ENCODE data around the gene MRTFA. TPM values are rescaled to one million over a fixed set of nuclear protein-coding genes. Genes with fewer than 3 reads are reported as not detected.

The MRTFA gene
- total and polyA plus RNA-seq, 4 donors, result 7.5 to 22.0 (median 9.6) TPM

DNA sequence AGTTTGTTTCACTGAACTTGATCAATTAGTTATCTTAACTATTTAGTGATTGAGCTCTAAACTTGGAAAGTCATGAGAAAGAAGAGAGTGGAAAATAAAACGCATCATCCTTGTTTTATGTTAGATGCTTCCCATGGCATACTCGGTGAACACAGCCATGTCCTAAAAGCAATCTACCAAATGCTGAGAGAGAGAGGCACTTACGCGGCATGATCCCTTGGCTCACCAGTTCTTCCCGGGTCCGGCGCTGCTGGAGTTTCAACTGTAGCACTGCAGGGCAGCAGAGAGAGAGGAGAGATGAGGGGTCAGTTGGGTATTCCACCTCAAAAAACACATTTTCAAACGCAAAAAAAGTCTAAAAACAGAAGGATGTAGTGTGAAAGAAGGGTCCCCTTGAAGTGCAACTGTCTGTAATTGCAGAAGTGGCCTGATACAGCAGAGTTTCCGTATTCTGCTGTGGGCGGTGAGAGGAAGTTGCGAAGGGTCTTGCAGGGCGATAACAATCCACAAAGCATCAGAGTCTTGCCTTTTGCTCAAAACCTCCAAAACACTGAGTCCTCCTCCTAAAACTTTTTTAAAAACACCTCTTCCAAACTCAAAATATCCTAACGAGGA is 173.4 kb downstream of the MRTFA start:
- no peak overlapping the region for H3K9ac ChIP-seq (ENCODE audit: low read depth in 1 of 2, low read length in 2 of 2)
- TF ChIP-seq, protein P1, sequence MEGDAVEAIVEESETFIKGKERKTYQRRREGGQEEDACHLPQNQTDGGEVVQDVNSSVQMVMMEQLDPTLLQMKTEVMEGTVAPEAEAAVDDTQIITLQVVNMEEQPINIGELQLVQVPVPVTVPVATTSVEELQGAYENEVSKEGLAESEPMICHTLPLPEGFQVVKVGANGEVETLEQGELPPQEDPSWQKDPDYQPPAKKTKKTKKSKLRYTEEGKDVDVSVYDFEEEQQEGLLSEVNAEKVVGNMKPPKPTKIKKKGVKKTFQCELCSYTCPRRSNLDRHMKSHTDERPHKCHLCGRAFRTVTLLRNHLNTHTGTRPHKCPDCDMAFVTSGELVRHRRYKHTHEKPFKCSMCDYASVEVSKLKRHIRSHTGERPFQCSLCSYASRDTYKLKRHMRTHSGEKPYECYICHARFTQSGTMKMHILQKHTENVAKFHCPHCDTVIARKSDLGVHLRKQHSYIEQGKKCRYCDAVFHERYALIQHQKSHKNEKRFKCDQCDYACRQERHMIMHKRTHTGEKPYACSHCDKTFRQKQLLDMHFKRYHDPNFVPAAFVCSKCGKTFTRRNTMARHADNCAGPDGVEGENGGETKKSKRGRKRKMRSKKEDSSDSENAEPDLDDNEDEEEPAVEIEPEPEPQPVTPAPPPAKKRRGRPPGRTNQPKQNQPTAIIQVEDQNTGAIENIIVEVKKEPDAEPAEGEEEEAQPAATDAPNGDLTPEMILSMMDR (IDR thresholded peaks at IDR 0.05; ENCODE audit: low read depth, low read length, missing input control), result no peak
- TF ChIP-seq, protein P2, sequence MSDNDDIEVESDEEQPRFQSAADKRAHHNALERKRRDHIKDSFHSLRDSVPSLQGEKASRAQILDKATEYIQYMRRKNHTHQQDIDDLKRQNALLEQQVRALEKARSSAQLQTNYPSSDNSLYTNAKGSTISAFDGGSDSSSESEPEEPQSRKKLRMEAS (IDR thresholded peaks at IDR 0.05), result no peak
- TF ChIP-seq YY1 (IDR thresholded peaks at IDR 0.05) (no peak), SP1 (IDR thresholded peaks at IDR 0.05) (no peak), JUND (IDR thresholded peaks at IDR 0.05) (no peak)
- peak overlapping the region in 2 of 3 donors; percentile 19 to 38 for H3K4me3 ChIP-seq (ENCODE audit: low read depth in 1 of 3, low read length in 3 of 3)
- no peaks in the 10 kb centered on the region for H3K27me3 ChIP-seq (ENCODE audit: control insufficient read depth in 4 of 4, insufficient read depth in 4 of 4, low read length in 3 of 4)
- H3K4me1 ChIP-seq (ENCODE audit: control insufficient read depth in 4 of 4, insufficient read depth in 4 of 4, low read length in 3 of 4), result no peaks in the 10 kb centered on the region
- no peak for DNase-seq (ENCODE audit: low spot score)
- H3K9me3 ChIP-seq (ENCODE audit: control insufficient read depth in 4 of 4, low read length in 3 of 4), result no peaks in the 10 kb centered on the region
- 78% methylated on average over 13 of the region's 13 CpGs for WGBS
- no peaks in the 10 kb centered on the region for H3K36me3 ChIP-seq (ENCODE audit: control insufficient read depth in 4 of 4, insufficient read depth in 3 of 4, low read depth in 1 of 4, low read length in 3 of 4)
- peak overlapping the region; percentile 27 to 42 for H3K27ac ChIP-seq (ENCODE audit: low read depth in 1 of 2, low read length in 2 of 2)

DNA sequence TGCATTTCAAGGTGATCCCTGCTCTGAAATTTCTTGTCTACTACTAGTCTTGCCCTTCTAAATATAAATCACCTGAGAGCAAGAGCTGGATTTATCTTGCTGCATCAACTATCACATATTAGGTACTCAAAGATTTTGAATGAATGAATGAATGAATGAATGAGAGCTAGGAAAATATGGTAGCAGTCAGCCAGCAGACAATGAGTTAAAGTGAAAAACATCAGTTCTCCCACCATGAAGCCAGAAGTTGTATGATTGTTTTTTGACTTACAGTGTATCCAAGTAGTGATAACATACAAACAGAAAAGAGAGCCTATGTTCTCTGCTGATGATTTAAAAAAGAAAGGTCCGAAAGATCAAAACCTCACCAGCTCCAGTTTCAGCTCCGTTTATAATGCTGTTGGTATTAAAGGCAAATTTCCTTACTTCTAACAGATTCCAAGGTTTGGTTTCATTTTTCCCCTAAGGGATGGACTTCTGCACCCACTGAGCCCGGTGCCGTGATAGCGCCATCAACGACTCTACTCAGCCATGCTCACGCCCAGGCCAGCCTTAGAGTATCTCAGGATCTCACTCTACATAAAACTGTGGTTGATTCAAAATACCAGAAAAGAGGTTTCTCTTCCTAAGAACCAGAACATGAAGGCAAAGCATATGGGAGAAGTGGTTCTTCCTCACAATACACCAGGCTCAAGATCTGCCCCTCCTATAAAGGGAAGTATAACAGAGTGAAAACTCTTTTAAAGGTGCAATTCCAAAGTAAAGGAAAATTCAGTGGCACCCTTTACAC is 174.1 kb downstream of the MRTFA start:
- no peaks in the 10 kb centered on the region for H3K36me3 ChIP-seq (ENCODE audit: control insufficient read depth in 4 of 4, insufficient read depth in 3 of 4, low read depth in 1 of 4, low read length in 3 of 4)
- H3K4me3 ChIP-seq (ENCODE audit: low read depth in 1 of 3, low read length in 3 of 3), result peak overlapping the region in 1 of 3 donors; percentile 19
- TF ChIP-seq HNF4A (conservative IDR thresholded peaks at IDR 0.05), result peak in 1 of 2 donors; percentile 25
- no peak for TF ChIP-seq RXRA (IDR thresholded peaks at IDR 0.05)
- no peak for DNase-seq (ENCODE audit: low spot score)
- no peak overlapping the region for H3K27ac ChIP-seq (ENCODE audit: low read depth in 1 of 2, low read length in 2 of 2)
- no peaks in the 10 kb centered on the region for H3K9me3 ChIP-seq (ENCODE audit: control insufficient read depth in 4 of 4, low read length in 3 of 4)
- 67% methylated on average over 7 of the region's 7 CpGs for WGBS
- H3K27me3 ChIP-seq (ENCODE audit: control insufficient read depth in 4 of 4, insufficient read depth in 4 of 4, low read length in 3 of 4), result no peaks in the 10 kb centered on the region
- no peak overlapping the region for H3K9ac ChIP-seq (ENCODE audit: low read depth in 1 of 2, low read length in 2 of 2)
- no peaks in the 10 kb centered on the region for H3K4me1 ChIP-seq (ENCODE audit: control insufficient read depth in 4 of 4, insufficient read depth in 4 of 4, low read length in 3 of 4)

DNA sequence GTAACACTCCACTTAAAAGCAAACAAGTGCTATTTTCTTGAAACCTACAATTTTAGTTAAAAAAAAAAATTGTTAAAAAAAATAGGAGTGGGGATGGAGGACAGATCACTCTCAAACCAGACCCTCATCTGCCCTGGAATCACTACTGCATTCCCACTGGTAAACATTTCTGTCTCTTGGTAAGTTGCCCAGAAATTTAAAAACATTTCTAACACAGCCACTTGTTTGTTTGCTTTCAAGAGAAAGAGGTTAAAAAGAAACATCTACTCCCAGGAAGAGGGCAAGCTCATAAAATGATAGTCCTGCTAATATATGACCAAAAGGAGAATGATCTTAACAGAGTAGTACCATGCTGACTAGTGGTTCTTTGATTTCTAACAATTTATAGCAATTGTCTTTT is 182.8 kb downstream of the MRTFA start:
- Histone ChIP-seq H3K27me3 (ENCODE audit: control insufficient read depth in 4 of 4, insufficient read depth in 4 of 4, low read length in 3 of 4) (no peaks in the 10 kb centered on the region), H3K27ac (ENCODE audit: low read depth in 1 of 2, low read length in 2 of 2) (no peak overlapping the region), H3K9ac (ENCODE audit: low read depth in 1 of 2, low read length in 2 of 2) (no peak overlapping the region), H3K4me3 (ENCODE audit: low read depth in 1 of 3, low read length in 3 of 3) (no peak overlapping the region), H3K4me1 (ENCODE audit: control insufficient read depth in 4 of 4, insufficient read depth in 4 of 4, low read length in 3 of 4) (peaks cover 0 to 6% (median 1%) of the 10 kb centered on the region in 4 donors), H3K36me3 (ENCODE audit: control insufficient read depth in 4 of 4, insufficient read depth in 3 of 4, low read depth in 1 of 4, low read length in 3 of 4) (peaks cover 0 to 3% (median 0%) of the 10 kb centered on the region in 4 donors), H3K9me3 (ENCODE audit: control insufficient read depth in 4 of 4, low read length in 3 of 4) (no peaks in the 10 kb centered on the region)
- no peak for DNase-seq (ENCODE audit: low spot score)
- TF ChIP-seq, protein P3, sequence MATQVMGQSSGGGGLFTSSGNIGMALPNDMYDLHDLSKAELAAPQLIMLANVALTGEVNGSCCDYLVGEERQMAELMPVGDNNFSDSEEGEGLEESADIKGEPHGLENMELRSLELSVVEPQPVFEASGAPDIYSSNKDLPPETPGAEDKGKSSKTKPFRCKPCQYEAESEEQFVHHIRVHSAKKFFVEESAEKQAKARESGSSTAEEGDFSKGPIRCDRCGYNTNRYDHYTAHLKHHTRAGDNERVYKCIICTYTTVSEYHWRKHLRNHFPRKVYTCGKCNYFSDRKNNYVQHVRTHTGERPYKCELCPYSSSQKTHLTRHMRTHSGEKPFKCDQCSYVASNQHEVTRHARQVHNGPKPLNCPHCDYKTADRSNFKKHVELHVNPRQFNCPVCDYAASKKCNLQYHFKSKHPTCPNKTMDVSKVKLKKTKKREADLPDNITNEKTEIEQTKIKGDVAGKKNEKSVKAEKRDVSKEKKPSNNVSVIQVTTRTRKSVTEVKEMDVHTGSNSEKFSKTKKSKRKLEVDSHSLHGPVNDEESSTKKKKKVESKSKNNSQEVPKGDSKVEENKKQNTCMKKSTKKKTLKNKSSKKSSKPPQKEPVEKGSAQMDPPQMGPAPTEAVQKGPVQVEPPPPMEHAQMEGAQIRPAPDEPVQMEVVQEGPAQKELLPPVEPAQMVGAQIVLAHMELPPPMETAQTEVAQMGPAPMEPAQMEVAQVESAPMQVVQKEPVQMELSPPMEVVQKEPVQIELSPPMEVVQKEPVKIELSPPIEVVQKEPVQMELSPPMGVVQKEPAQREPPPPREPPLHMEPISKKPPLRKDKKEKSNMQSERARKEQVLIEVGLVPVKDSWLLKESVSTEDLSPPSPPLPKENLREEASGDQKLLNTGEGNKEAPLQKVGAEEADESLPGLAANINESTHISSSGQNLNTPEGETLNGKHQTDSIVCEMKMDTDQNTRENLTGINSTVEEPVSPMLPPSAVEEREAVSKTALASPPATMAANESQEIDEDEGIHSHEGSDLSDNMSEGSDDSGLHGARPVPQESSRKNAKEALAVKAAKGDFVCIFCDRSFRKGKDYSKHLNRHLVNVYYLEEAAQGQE (IDR thresholded peaks at IDR 0.05), result no peak
- TF ChIP-seq RXRA (IDR thresholded peaks at IDR 0.05) (no peak), FOXA2 (IDR thresholded peaks at IDR 0.05) (no peak), GABPA (IDR thresholded peaks at IDR 0.05 in 1 of 2, conservative IDR thresholded peaks at IDR 0.05 in 1 of 2) (no peak), NR2F2 (IDR thresholded peaks at IDR 0.05) (no peak), YY1 (IDR thresholded peaks at IDR 0.05) (no peak), SP1 (IDR thresholded peaks at IDR 0.05) (no peak), FOXA1 (IDR thresholded peaks at IDR 0.05) (no peak), HNF4G (IDR thresholded peaks at IDR 0.05) (no peak), JUND (IDR thresholded peaks at IDR 0.05) (no peak), EGR1 (IDR thresholded peaks at IDR 0.05; ENCODE audit: low read depth in 2 of 2) (no peak), RAD21 (IDR thresholded peaks at IDR 0.05) (no peak), TAF1 (conservative IDR thresholded peaks at IDR 0.05) (no peak)
- TF ChIP-seq, protein P2 (IDR thresholded peaks at IDR 0.05), result no peak
- TF ChIP-seq, protein P4, sequence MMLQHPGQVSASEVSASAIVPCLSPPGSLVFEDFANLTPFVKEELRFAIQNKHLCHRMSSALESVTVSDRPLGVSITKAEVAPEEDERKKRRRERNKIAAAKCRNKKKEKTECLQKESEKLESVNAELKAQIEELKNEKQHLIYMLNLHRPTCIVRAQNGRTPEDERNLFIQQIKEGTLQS (IDR thresholded peaks at IDR 0.05), result no peak
- TF ChIP-seq, protein P5, sequence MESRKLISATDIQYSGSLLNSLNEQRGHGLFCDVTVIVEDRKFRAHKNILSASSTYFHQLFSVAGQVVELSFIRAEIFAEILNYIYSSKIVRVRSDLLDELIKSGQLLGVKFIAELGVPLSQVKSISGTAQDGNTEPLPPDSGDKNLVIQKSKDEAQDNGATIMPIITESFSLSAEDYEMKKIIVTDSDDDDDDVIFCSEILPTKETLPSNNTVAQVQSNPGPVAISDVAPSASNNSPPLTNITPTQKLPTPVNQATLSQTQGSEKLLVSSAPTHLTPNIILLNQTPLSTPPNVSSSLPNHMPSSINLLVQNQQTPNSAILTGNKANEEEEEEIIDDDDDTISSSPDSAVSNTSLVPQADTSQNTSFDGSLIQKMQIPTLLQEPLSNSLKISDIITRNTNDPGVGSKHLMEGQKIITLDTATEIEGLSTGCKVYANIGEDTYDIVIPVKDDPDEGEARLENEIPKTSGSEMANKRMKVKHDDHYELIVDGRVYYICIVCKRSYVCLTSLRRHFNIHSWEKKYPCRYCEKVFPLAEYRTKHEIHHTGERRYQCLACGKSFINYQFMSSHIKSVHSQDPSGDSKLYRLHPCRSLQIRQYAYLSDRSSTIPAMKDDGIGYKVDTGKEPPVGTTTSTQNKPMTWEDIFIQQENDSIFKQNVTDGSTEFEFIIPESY (IDR thresholded peaks at IDR 0.05), result no peak
